Vagina (tissue), 2 donors: ENCODE data around the gene IDS. TPM values are rescaled to one million over a fixed set of nuclear protein-coding genes. Genes with fewer than 3 reads are reported as not detected.
"Not testable (repeated sequence)": the region's sequence is repeated elsewhere in the genome, so short reads cannot be mapped to it uniquely, and the experiment has no call there.

Experiments used
- DNase-seq, 2 donors: peaks; one replicate each; pipeline ENCODE4 v3.0.0-alpha.2; 2017; ENCODE audit errors: extremely low spot score in 2 of 2
- H3K27ac ChIP-seq: fragments of 200-600 bp; sonication (generic); one replicate; pipeline ENCODE4 v1.5.1; 2019
- H3K27me3 ChIP-seq: fragments of 200-600 bp; sonication (generic); one replicate; pipeline ENCODE4 v1.5.1; 2019
- H3K36me3 ChIP-seq, 2 donors: fragments of 200-600 bp; sonication (generic); one replicate each; pipeline ENCODE4 v1.5.1; 2017 to 2019
- H3K4me1 ChIP-seq: fragments of 200-600 bp; sonication (generic); one replicate; pipeline ENCODE4 v1.5.1; 2019
- H3K4me3 ChIP-seq, 2 donors: fragments of 200-600 bp; sonication (generic); 1 replicate in 1 of 2; 2 replicates in 1 of 2; pipeline ENCODE4 v1.5.1; 2016 to 2019
- H3K9me3 ChIP-seq: fragments of 200-600 bp; sonication (generic); one replicate; pipeline ENCODE4 v1.5.1; 2019
- POLR2A ChIP-seq, 2 donors: fragments of 450-650 bp; IDR thresholded peaks; one replicate each; pipeline ENCODE4 v1.6.1; 2017; ENCODE audit warnings: antibody characterized with exemption in 2 of 2, mild to moderate bottlenecking in 2 of 2, moderate library complexity in 2 of 2
- POLR2AphosphoS5 ChIP-seq, 2 donors: sonication (generic); formaldehyde crosslinking; IDR thresholded peaks; one replicate each; pipeline ENCODE4 v1.9.0; 2017; ENCODE audit warnings: antibody characterized with exemption in 2 of 2, mild to moderate bottlenecking in 2 of 2, low read depth in 1 of 2; ENCODE audit not compliant: insufficient read depth in 1 of 2
- intact Hi-C: fragments of 100-400 bp; cut with DNase I; formaldehyde crosslinking; loops from one replicate; pipeline ENCODE4 v1.15.1; 2023
- total RNA-seq: library from RNA; depleted of rRNA; stranded (reverse); fragments of >200 nt; gene quantifications from one replicate; pipeline ENCODE4 v1.2.3, GENCODE V29; 2016
- TF ChIP-seq, protein P1 (sequence below), 3 experiments: fragments of 450-650 bp in 2 of 3; fragments of 200-600 bp in 1 of 3; sonication (generic) in 1 of 3; IDR thresholded peaks; one replicate each; pipeline ENCODE4 v1.5.1; 2017 to 2019; ENCODE audit warnings: antibody characterized with exemption in 3 of 3, mild to moderate bottlenecking in 2 of 3, moderate library complexity in 2 of 3

Gene IDS
- total RNA-seq, 1 donor from 2014 or later: 66.0 TPM

DNA sequence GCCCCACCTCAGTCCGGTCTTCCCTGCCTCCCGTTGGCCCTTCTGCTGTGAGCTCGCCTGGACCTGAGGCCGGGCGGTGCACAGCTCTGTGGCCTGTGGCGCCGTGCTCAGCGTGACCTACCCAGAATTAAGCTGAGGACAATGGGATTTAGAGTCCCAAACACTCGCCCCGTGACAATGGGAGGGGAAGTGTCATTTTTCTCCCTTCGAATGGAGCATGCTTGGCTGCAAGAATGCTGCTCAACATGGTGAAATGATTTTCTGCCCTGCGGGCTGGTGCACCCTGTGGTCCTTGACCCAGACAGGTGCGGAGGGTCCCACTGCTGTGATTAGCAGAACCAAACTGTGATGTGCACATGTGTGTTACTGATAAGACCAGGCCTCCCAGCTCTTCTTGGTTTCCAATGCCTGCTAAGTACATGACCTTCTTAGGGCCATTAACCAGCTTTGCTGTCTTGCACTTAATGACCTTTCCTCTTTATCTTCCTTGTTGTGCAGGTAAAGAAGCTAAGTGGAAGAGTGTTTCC lies 36.5 kb upstream of the IDS start:
- H3K4me3 ChIP-seq: peak overlapping the region; percentile 52 to 67
- TF ChIP-seq, protein P1, sequence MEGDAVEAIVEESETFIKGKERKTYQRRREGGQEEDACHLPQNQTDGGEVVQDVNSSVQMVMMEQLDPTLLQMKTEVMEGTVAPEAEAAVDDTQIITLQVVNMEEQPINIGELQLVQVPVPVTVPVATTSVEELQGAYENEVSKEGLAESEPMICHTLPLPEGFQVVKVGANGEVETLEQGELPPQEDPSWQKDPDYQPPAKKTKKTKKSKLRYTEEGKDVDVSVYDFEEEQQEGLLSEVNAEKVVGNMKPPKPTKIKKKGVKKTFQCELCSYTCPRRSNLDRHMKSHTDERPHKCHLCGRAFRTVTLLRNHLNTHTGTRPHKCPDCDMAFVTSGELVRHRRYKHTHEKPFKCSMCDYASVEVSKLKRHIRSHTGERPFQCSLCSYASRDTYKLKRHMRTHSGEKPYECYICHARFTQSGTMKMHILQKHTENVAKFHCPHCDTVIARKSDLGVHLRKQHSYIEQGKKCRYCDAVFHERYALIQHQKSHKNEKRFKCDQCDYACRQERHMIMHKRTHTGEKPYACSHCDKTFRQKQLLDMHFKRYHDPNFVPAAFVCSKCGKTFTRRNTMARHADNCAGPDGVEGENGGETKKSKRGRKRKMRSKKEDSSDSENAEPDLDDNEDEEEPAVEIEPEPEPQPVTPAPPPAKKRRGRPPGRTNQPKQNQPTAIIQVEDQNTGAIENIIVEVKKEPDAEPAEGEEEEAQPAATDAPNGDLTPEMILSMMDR (IDR thresholded peaks at IDR 0.05): no peak
- TF ChIP-seq POLR2A (IDR thresholded peaks at IDR 0.05) (no peak), POLR2AphosphoS5 (IDR thresholded peaks at IDR 0.05; ENCODE audit: insufficient read depth in 1 of 2, low read depth in 1 of 2) (no peak)
- intact Hi-C loops: no loop called here
- peaks cover 9% of the 10 kb centered on the region for H3K4me1 ChIP-seq
- no peaks in the 10 kb centered on the region for H3K36me3 ChIP-seq
- peak in 1 of 2 donors; percentile 88 for DNase-seq
- no peaks in the 10 kb centered on the region for H3K9me3 ChIP-seq
- H3K27ac ChIP-seq: peak overlapping the region; percentile 82
- no peaks in the 10 kb centered on the region for H3K27me3 ChIP-seq

DNA sequence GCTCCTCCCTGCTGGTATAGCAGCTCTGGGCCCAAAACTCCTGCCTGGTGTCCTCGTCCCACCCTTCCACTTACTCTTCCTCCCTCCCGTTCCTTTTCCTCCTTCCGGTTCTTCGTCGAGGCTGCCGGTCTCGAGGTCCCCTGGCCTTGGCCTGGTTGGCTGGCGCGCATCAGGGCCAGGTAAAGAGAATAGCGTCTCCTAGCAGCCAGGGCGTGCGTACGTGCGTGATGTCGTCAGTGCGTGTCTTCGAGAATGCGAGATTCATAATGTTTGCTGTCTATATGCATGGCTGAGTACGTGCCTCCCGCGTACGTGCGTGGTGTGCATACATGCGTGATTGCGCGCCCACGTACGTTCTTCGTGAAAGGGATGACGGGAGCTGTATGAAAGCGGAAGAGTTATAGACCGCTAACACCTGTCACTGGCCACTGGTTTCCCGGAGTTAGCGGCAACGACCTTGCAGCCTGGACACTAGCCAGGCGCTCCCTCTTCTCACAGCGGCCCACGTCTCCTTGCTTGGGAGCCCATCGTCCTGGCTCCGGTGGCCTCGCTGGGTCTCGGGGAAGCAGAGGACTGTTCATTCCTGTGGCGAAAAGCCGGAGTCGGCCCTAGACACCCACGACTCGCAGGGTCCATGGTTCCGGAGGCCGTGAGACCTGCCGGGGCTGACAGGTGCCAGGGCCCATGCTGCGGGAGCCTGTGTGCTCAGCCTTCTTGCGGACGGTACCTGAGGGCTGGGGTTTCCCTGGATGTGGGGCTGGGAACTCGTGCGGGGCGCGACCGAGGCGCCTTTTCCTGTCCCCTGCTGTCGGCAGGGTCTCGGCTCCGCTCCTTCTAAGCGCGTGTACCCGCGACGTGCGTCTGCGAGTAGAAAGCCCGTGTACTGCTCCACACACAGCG lies 35.8 kb upstream of the IDS start, which contains the start of gene EOLA1:
Gene EOLA1 (plus strand): TSS at position 392 of the 900 bp plus-strand sequence. CDS start 4,619 bp downstream, outside the sequence.
- Histone ChIP-seq H3K4me3 (peak within 1 kb of the TSS; percentile 52 to 67), H3K27ac (peak within 1 kb of the TSS; percentile 82), H3K36me3 (peaks cover 0 to 3% of the 10 kb centered on the region in 2 donors), H3K9me3 (no peaks in the 10 kb centered on the region), H3K4me1 (peaks cover 9% of the 10 kb centered on the region), H3K27me3 (no peaks in the 10 kb centered on the region)
- TF ChIP-seq, protein P1 (IDR thresholded peaks at IDR 0.05): no peak
- TF ChIP-seq POLR2A (IDR thresholded peaks at IDR 0.05) (no peak), POLR2AphosphoS5 (IDR thresholded peaks at IDR 0.05; ENCODE audit: insufficient read depth in 1 of 2, low read depth in 1 of 2) (peak; percentile 33 to 77)
- intact Hi-C loops: no loop called here
- DNase-seq: peak; percentile 93 to 96

DNA sequence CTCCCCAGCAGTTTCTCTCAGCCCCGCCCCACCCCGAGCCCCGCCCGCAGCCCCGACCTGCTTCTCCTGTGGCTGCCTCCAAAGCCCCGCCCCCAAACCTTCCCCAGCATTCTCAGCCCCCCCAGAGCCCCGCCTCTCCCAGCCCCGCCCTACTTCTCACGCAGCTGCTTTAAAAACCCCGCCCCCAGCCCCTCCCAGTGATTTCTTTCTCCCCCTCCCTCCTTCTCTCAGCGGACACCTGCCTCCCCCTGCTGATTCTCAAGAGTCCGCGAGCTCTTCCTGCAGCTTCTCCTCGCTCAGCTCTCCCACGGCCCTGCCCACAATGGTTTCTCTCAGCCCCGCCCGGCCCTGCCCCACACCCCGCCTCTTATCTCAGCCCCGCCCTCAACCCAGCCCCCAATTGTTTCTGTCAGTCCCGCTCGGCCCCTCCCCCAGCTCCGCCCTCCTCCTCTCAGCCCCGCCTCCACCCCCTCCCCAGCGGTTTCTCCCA lies 35.1 kb upstream of the IDS start:
- Histone ChIP-seq H3K27ac (peak overlapping the region; percentile 82), H3K4me3 (peak overlapping the region; percentile 52 to 67), H3K27me3 (no peaks in the 10 kb centered on the region), H3K36me3 (peaks cover 0 to 4% of the 10 kb centered on the region in 2 donors), H3K9me3 (no peaks in the 10 kb centered on the region), H3K4me1 (peaks cover 9% of the 10 kb centered on the region)
- TF ChIP-seq, protein P1 (IDR thresholded peaks at IDR 0.05): no peak
- TF ChIP-seq POLR2AphosphoS5 (IDR thresholded peaks at IDR 0.05; ENCODE audit: insufficient read depth in 1 of 2, low read depth in 1 of 2): no peak
- no peak for TF ChIP-seq POLR2A (IDR thresholded peaks at IDR 0.05)
- intact Hi-C loops: no loop called here
- no peak for DNase-seq

GRCh38 chrX:149539283-149540130 lies 34.4 kb upstream of the IDS start:
- peak overlapping the region; percentile 44 to 67 for H3K4me3 ChIP-seq
- peaks cover 0 to 4% of the 10 kb centered on the region in 2 donors for H3K36me3 ChIP-seq
- H3K9me3 ChIP-seq: no peaks in the 10 kb centered on the region
- intact Hi-C loops: no loop called here
- no peaks in the 10 kb centered on the region for H3K27me3 ChIP-seq
- peak; percentile 89 to 97 for DNase-seq
- no peak for TF ChIP-seq POLR2AphosphoS5 (IDR thresholded peaks at IDR 0.05; ENCODE audit: insufficient read depth in 1 of 2, low read depth in 1 of 2)
- TF ChIP-seq, protein P1 (IDR thresholded peaks at IDR 0.05): no peak
- TF ChIP-seq POLR2A (IDR thresholded peaks at IDR 0.05): no peak
- peak overlapping the region; percentile 82 for H3K27ac ChIP-seq
- peaks cover 9% of the 10 kb centered on the region for H3K4me1 ChIP-seq

DNA sequence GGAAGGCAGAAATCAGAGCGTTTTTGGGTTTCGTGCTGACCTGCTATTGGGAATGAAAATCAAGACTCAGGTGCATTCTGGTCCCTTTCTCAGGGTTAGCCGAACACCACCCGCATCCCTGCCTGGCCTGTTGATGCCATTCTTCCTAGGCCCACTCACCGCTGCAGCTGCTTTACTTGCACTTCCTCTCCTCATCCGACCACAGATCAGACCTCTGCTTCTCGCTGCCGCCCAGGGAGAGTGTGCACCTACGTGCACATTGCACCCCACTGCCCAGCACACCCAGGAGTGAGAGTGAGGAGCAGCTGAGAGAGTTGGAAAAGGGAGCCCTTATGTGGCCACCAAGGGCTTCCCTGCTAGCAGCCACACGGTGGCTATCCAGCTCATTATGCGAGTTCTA lies 32.4 kb upstream of the IDS start:
- H3K4me3 ChIP-seq, H3K27me3 ChIP-seq, H3K4me1 ChIP-seq, H3K27ac ChIP-seq, H3K36me3 ChIP-seq, H3K9me3 ChIP-seq, intact Hi-C loops: not testable (repeated sequence)
- DNase-seq: peak in 1 of 2 donors; percentile 6

DNA sequence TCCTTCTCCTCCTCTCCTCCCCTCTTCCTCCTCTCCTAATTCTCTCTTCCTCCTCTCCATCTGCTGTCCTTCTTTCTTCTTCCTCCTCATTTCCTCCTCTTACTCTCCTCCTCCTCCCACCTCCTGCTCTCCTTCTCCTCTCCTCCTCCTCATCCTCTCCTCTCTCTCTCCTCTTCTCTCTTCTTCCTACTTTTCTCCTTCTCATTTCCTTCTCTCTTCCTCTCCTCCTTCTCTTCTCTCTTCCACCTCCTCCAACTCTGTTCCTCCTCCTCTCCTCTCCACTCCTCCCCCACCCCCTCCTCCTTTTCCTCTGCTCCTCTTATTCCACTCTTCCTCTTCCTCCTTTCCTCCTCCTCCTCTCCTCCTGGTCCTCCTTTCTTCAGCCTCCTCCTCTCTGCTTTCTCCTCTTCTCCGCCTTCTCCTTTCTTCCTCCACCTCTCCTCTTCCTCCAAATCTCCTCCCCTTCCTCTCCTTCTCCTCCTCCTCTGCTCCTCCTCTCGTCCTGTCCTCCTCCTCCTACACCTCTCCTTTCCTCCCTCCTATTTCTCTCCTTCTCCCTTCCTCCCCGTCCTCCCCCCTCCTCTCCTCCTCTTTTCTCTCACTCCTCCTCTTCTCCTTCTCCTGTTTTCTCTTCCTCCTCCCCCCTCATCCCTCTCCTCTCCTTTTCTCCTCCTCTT lies 30.0 kb upstream of the IDS start:
- H3K36me3 ChIP-seq: not testable (repeated sequence)

GRCh38 chrX:149533999-149534398 lies 28.9 kb upstream of the IDS start:
- intact Hi-C loops: not testable (repeated sequence)

More for the DNA sequence above, 30.0 kb upstream of the IDS start:
- intact Hi-C loops, H3K4me3 ChIP-seq, H3K27ac ChIP-seq, H3K27me3 ChIP-seq, H3K9me3 ChIP-seq, DNase-seq, H3K4me1 ChIP-seq: not testable (repeated sequence)

More at GRCh38 chrX:149533999-149534398, 28.9 kb upstream of the IDS start:
- not testable (repeated sequence) for H3K9me3 ChIP-seq, H3K4me1 ChIP-seq, H3K4me3 ChIP-seq, DNase-seq, H3K36me3 ChIP-seq, H3K27me3 ChIP-seq, H3K27ac ChIP-seq
